Measurements from ENCODE around the gene SELPLG.

DNA sequence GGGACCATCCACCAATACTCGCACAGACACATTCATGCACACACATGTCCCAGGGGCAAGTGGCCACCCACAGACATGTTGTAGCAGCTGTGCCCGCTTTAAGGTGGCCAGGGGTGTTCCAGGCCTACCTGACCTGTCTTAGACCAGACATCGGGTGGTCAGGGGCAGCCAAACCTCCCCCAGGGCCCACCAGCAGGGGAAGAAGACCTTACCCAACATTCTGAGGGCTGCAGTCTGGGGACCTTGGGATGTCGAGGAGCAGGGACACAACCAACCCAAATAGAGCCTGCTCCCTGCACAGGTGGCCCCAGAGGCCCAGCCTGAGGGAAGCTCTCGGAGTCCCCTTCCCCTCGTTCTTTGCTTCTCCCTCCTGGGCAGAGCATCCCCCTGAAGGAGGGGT lies 34.2 kb downstream of the SELPLG start:
- TF ChIP-seq, protein P1, sequence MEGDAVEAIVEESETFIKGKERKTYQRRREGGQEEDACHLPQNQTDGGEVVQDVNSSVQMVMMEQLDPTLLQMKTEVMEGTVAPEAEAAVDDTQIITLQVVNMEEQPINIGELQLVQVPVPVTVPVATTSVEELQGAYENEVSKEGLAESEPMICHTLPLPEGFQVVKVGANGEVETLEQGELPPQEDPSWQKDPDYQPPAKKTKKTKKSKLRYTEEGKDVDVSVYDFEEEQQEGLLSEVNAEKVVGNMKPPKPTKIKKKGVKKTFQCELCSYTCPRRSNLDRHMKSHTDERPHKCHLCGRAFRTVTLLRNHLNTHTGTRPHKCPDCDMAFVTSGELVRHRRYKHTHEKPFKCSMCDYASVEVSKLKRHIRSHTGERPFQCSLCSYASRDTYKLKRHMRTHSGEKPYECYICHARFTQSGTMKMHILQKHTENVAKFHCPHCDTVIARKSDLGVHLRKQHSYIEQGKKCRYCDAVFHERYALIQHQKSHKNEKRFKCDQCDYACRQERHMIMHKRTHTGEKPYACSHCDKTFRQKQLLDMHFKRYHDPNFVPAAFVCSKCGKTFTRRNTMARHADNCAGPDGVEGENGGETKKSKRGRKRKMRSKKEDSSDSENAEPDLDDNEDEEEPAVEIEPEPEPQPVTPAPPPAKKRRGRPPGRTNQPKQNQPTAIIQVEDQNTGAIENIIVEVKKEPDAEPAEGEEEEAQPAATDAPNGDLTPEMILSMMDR (IDR thresholded peaks at IDR 0.05), result no peak
- TF ChIP-seq POLR2A (IDR thresholded peaks at IDR 0.05), result no peak
